Body of pancreas (tissue), 4 donors: ENCODE data around the gene ARL16. TPM values are rescaled to one million over a fixed set of nuclear protein-coding genes. Genes with fewer than 3 reads are reported as not detected.

Experiments
- ATAC-seq: fragments of 150-250 bp; one replicate; pipeline ENCODE4 v1.9.1; 2016
- DNase-seq, 4 donors: peaks; one replicate each; pipeline ENCODE4 v3.0.0-alpha.2; 2019
- H3K27ac ChIP-seq, 4 donors: fragments of 200-600 bp; sonication (generic); 1 replicate in 3 of 4; 2 replicates in 1 of 4; pipeline versions ENCODE4 v1.5.1 to v1.6.1; 2016 to 2019; ENCODE audit warnings: mild to moderate bottlenecking in 1 of 4, mixed read lengths in 1 of 4, moderate library complexity in 1 of 4
- H3K27me3 ChIP-seq, 2 donors: fragments of 200-600 bp; sonication (generic); one replicate each; pipeline ENCODE4 v1.6.0; 2016; ENCODE audit warnings: mild to moderate bottlenecking in 1 of 2
- H3K36me3 ChIP-seq, 2 donors: fragments of 200-600 bp; sonication (generic); replicated peaks in 1 of 2; 2 replicates each; pipeline ENCODE4 v1.5.1; 2016; ENCODE audit warnings: low read depth in 2 of 2; ENCODE audit not compliant: insufficient read depth in 1 of 2
- H3K4me1 ChIP-seq: fragments of 200-600 bp; sonication (generic); one replicate; pipeline ENCODE4 v1.6.0; 2016
- H3K4me3 ChIP-seq, 2 donors: fragments of 200-600 bp; sonication (generic); 1 replicate in 1 of 2; 2 replicates in 1 of 2; pipeline ENCODE4 v1.5.1; 2016 to 2019
- H3K9me3 ChIP-seq, 3 donors: fragments of 200-600 bp; sonication (generic); 1 replicate in 2 of 3; 2 replicates in 1 of 3; pipeline ENCODE4 v1.5.1; 2016
- POLR2A ChIP-seq, 3 donors: fragments of 450-650 bp; IDR thresholded peaks; one replicate each; pipeline ENCODE4 v1.6.1; 2016; ENCODE audit warnings: antibody characterized with exemption in 3 of 3, mild to moderate bottlenecking in 2 of 3
- WGBS, 2 donors: methylation state at CpG; one replicate each; pipeline ENCODE4 v1.1.5; 2017; 5-methylcytosine and 5-hydroxymethylcytosine counted together
- intact Hi-C: fragments of 100-400 bp; cut with DNase I; formaldehyde crosslinking; loops from one replicate; pipeline ENCODE4 v1.15.1; 2023
- total RNA-seq, 2 donors: library from RNA; depleted of rRNA; stranded (reverse); fragments of >200 nt; gene quantifications; one replicate each; pipeline ENCODE4 v1.1.0, GENCODE V29; 2016
- TF ChIP-seq, protein P1 (sequence below), 7 experiments: fragments of 450-650 bp in 4 of 7; fragments of 200-600 bp in 3 of 7; sonication (generic) in 3 of 7; IDR thresholded peaks; one replicate each; pipeline ENCODE4 v1.5.1; 2016 to 2019; ENCODE audit warnings: antibody characterized with exemption in 7 of 7

The ARL16 gene
- total RNA-seq, 2 donors from 2014 or later: 22.8 to 47.1 TPM

DNA sequence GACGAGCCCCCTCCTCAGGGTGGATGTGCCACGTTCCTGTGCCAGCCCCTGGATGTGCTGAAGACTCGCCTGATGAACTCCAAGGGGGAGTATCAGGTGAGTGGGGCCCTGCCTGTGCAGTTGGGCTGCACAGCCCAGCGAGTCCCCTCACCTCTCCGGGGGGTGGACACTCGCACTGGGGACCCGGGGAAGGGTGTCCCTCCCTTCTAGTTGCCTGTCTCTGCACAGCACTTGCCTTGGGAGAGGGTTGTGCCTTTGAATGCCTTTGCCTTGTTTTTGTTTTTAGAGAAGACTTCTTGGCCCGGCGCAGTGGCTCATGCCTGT, 34.1 kb upstream of the ARL16 start:
- 95 to 98% methylated on average over 6 to 8 of the region's 9 CpGs for WGBS, 2 donors
- H3K4me1 ChIP-seq: peaks cover 44% of the 10 kb centered on the region

DNA sequence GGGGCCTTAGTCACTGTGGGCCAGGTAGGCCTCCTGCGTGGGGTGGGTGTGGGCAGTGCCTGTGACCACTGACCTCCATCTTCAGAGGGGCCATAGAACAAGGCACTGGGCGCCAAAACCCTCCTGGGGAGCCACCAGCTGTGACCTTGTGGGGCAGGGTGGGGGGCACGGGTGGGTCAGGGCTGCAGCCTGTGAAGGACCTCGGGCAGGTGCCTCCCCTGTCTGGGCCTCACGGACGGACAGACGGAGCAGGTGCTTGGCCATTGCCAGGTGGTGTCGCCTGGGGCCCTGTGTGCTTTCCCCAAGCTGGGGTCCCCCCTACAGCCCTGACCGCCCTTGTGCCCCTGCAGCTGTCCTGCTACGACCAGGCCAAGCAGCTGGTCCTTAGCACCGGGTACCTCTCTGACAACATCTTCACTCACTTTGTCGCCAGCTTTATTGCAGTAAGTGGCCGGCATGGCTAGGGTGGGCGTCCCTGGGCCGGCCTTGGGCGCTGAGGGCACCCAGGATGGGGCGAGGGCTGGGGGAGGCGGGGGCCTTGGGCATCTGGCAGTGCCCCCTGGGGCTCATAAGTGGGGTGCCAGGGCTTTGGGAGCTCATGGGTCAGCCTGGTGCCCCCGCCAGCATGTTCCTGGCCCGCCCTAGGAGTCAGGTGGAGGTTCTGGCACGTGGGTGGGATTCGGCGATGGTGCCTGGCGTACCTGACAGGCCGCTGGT, 33.6 kb upstream of the ARL16 start:
- 96% methylated on average over 21 of the region's 25 CpGs; no CpG with 5 or more reads in 1 of the 2 donors for WGBS, 2 donors
- DNase-seq (peak in 1 of 4 donors; percentile 11), ATAC-seq (no peak)
- peaks cover 0 to 3% of the 10 kb centered on the region in 2 donors for H3K36me3 ChIP-seq
- H3K4me3 ChIP-seq: no peak overlapping the region
- H3K27me3 ChIP-seq: no peaks in the 10 kb centered on the region
- no peaks in the 10 kb centered on the region for H3K9me3 ChIP-seq
- no peak overlapping the region for H3K27ac ChIP-seq
- peaks cover 43% of the 10 kb centered on the region for H3K4me1 ChIP-seq
- intact Hi-C loops: no loop called here
- TF ChIP-seq, protein P1, sequence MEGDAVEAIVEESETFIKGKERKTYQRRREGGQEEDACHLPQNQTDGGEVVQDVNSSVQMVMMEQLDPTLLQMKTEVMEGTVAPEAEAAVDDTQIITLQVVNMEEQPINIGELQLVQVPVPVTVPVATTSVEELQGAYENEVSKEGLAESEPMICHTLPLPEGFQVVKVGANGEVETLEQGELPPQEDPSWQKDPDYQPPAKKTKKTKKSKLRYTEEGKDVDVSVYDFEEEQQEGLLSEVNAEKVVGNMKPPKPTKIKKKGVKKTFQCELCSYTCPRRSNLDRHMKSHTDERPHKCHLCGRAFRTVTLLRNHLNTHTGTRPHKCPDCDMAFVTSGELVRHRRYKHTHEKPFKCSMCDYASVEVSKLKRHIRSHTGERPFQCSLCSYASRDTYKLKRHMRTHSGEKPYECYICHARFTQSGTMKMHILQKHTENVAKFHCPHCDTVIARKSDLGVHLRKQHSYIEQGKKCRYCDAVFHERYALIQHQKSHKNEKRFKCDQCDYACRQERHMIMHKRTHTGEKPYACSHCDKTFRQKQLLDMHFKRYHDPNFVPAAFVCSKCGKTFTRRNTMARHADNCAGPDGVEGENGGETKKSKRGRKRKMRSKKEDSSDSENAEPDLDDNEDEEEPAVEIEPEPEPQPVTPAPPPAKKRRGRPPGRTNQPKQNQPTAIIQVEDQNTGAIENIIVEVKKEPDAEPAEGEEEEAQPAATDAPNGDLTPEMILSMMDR (IDR thresholded peaks at IDR 0.05): no peak
- TF ChIP-seq POLR2A (IDR thresholded peaks at IDR 0.05): no peak

More for the DNA sequence above, 34.1 kb upstream of the ARL16 start:
- DNase-seq: no peak
- Histone ChIP-seq H3K4me3 (no peak overlapping the region), H3K27me3 (no peaks in the 10 kb centered on the region), H3K27ac (no peak overlapping the region), H3K9me3 (no peaks in the 10 kb centered on the region), H3K36me3 (peaks cover 0 to 3% of the 10 kb centered on the region in 2 donors)
- intact Hi-C loops: no loop called here
- no peak for TF ChIP-seq POLR2A (IDR thresholded peaks at IDR 0.05)
- TF ChIP-seq, protein P1 (IDR thresholded peaks at IDR 0.05): no peak
- no peak for ATAC-seq

DNA sequence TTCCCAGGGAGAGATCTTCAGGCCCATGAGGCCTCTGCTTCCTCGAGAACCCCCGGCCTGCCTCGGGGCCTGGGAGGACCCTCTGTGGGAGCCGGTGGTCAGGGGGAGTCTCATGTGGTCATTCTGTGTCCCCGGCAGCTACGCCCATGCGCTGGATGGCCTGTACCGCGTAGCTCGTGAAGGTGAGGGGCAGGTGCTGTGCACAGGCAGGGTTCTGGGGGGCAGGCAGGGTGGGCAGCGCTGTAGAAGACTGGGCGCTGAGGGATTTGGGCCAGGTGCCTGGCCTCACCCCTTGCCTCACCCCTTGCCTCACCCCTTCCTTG, 33.0 kb upstream of the ARL16 start:
- intact Hi-C loops: no loop called here
- 90 to 100% methylated on average over 2 to 12 of the region's 12 CpGs for WGBS, 2 donors
- Histone ChIP-seq H3K27me3 (no peaks in the 10 kb centered on the region), H3K4me3 (no peak overlapping the region), H3K27ac (no peak overlapping the region), H3K4me1 (peaks cover 40% of the 10 kb centered on the region), H3K36me3 (peaks cover 0 to 3% of the 10 kb centered on the region in 2 donors), H3K9me3 (no peaks in the 10 kb centered on the region)
- ATAC-seq (no peak), DNase-seq (no peak)
- TF ChIP-seq, protein P1 (IDR thresholded peaks at IDR 0.05): no peak
- no peak for TF ChIP-seq POLR2A (IDR thresholded peaks at IDR 0.05)

DNA sequence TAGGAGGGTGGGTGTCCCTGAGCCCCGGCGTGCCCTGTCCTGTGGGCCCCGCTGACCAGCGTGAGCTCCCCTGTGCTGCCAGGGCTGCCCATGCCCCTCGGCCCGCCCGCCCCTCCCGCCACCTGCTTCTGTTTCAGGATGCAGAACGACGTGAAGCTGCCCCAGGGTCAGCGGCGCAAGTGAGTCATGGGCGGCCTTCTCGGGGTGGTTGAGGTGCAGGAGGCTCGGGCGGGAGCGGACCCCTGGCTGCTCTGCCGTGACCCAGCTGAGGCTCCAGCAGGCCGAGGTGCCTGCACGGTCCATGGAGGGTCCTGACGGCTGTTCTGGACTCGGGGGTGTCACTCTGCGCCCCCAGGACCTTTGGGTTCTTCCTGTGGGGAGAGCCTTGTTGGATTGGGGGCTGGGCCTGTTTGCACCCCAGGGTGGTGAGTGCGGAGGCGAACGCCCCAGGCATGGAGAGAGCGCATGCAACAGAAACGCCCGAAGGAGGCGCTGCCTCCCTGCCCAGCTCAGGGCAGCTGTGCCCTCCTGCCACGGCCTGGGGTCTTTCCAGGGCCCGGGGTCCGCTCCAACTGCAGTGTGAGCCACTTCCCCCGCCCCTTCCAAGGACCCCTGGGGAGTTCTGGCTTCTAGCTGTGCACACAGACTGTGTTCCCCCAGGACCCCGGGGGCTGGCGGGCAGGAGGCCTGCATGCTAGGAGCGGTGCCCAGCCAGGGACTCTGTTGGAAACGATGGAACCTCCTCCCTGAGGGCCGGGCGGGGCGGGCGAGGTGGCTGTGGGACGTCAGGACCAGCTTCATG, 32.5 kb upstream of the ARL16 start:
- 91% methylated on average over 39 of the region's 43 CpGs; no CpG with 5 or more reads in 1 of the 2 donors for WGBS, 2 donors
- no peaks in the 10 kb centered on the region for H3K9me3 ChIP-seq
- peaks cover 40% of the 10 kb centered on the region for H3K4me1 ChIP-seq
- no peak overlapping the region for H3K27ac ChIP-seq
- no peak for DNase-seq
- H3K36me3 ChIP-seq: peaks cover 0 to 3% of the 10 kb centered on the region in 2 donors
- no peak for ATAC-seq
- intact Hi-C loops: no loop called here
- no peak overlapping the region for H3K4me3 ChIP-seq
- no peaks in the 10 kb centered on the region for H3K27me3 ChIP-seq
- TF ChIP-seq, protein P1 (IDR thresholded peaks at IDR 0.05): no peak
- no peak for TF ChIP-seq POLR2A (IDR thresholded peaks at IDR 0.05)
